Femur (tissue), 1 donor: ENCODE measurements around the gene NECTIN1.
A peak's percentile ranks its signal among the peaks of the same experiment; 100 is the strongest.

Source experiments
- DNase-seq: peaks from one replicate; pipeline ENCODE4 v3.0.0-alpha.2; 2017

Gene NECTIN1

GRCh38 chr11:119729951-119730613 is 1.1 kb upstream of the NECTIN1 start:
- DNase-seq, result peak; percentile 74

GRCh38 chr11:119729581-119729927 is 554 bp upstream of the NECTIN1 start:
- DNase-seq, result no peak

- DNase-seq, result peak; percentile 41
Observed at GRCh38 chr11:119728211-119728626, 781 bp downstream of the NECTIN1 start.

- peak; percentile 62 for DNase-seq
Observed at GRCh38 chr11:119727523-119728151, 1.4 kb downstream of the NECTIN1 start.

- peak; percentile 40 for DNase-seq
Observed at GRCh38 chr11:119726585-119727522, 2.1 kb downstream of the NECTIN1 start.

GRCh38 chr11:119726150-119726553 is 2.8 kb downstream of the NECTIN1 start:
- no peak for DNase-seq

- no peak for DNase-seq
Observed at GRCh38 chr11:119724956-119725355, 4.0 kb downstream of the NECTIN1 start.

- no peak for DNase-seq
Observed at GRCh38 chr11:119723952-119724325, 5.1 kb downstream of the NECTIN1 start.

- DNase-seq, result no peak
Observed at GRCh38 chr11:119723243-119723951, 5.6 kb downstream of the NECTIN1 start.

GRCh38 chr11:119722281-119722794 is 6.7 kb downstream of the NECTIN1 start:
- DNase-seq, result no peak

GRCh38 chr11:119721129-119722120 is 7.6 kb downstream of the NECTIN1 start:
- no peak for DNase-seq

GRCh38 chr11:119720311-119720913 is 8.6 kb downstream of the NECTIN1 start:
- no peak for DNase-seq

- DNase-seq, result no peak
Observed at GRCh38 chr11:119717839-119718534, 11.0 kb downstream of the NECTIN1 start.

- no peak for DNase-seq
Observed at GRCh38 chr11:119716582-119717498, 12.2 kb downstream of the NECTIN1 start.

GRCh38 chr11:119714590-119714989 is 14.4 kb downstream of the NECTIN1 start:
- no peak for DNase-seq

- DNase-seq, result peak; percentile 14
Observed at GRCh38 chr11:119714189-119714588, 14.8 kb downstream of the NECTIN1 start.

- no peak for DNase-seq
Observed at GRCh38 chr11:119713359-119714040, 15.5 kb downstream of the NECTIN1 start.
